ENCODE data around the gene TSTD2.
"Not testable (repeated sequence)": the region's sequence is repeated elsewhere in the genome, so short reads cannot be mapped to it uniquely, and the experiment has no call there.

TSTD2 gene

GRCh38 chr9:97574101-97574571, 59.0 kb downstream of the TSTD2 start:
- not testable (repeated sequence) for H3K4me2 ChIP-seq (ENCODE audit: low read length); H3K4ac ChIP-seq (ENCODE audit: low read depth, low read length); H3K4me1 ChIP-seq (ENCODE audit: control insufficient read depth, low read depth, low read length); H4K5ac ChIP-seq (ENCODE audit: low read length); H3K18ac ChIP-seq (ENCODE audit: low read length); H2BK120ac ChIP-seq (ENCODE audit: low read depth, low read length); H3K9ac ChIP-seq (ENCODE audit: low read length); H3K36me3 ChIP-seq (ENCODE audit: control insufficient read depth, insufficient read depth, low read length); H2BK15ac ChIP-seq (replicated peaks; ENCODE audit: low read depth); H4K8ac ChIP-seq (ENCODE audit: low read depth, low read length); DNase-seq; H3K79me1 ChIP-seq (ENCODE audit: low read length); H3K79me2 ChIP-seq (ENCODE audit: control insufficient read depth, insufficient read depth, low read length); H3K27me3 ChIP-seq (ENCODE audit: insufficient read depth, low read length, poor library complexity); H2AK5ac ChIP-seq (ENCODE audit: low read length); H3K4me3 ChIP-seq (ENCODE audit: low read length); H3K27ac ChIP-seq (ENCODE audit: low read depth, low read length); H2BK5ac ChIP-seq (ENCODE audit: low read length); H3K23ac ChIP-seq (ENCODE audit: low read length); H3K56ac ChIP-seq (ENCODE audit: low read length)
- WGBS (ENCODE audit: extremely low coverage, insufficient coverage, low lambda C conversion rate): no CpG with 5 or more reads among the region's 47 CpGs

GRCh38 chr9:97573482-97574073, 59.6 kb downstream of the TSTD2 start:
- Histone ChIP-seq H4K5ac (ENCODE audit: low read length) (no peak overlapping the region), H3K27ac (ENCODE audit: low read depth, low read length) (no peak overlapping the region), H2BK15ac (replicated peaks; ENCODE audit: low read depth) (no peak overlapping the region), H2BK5ac (ENCODE audit: low read length) (no peak overlapping the region), H3K79me1 (ENCODE audit: low read length) (no peaks in the 10 kb centered on the region), H2BK120ac (ENCODE audit: low read depth, low read length) (no peak overlapping the region), H3K56ac (ENCODE audit: low read length) (no peak overlapping the region), H3K79me2 (ENCODE audit: control insufficient read depth, insufficient read depth, low read length) (no peaks in the 10 kb centered on the region), H2AK5ac (ENCODE audit: low read length) (no peak overlapping the region), H3K36me3 (ENCODE audit: control insufficient read depth, insufficient read depth, low read length) (no peaks in the 10 kb centered on the region), H3K4me1 (ENCODE audit: control insufficient read depth, low read depth, low read length) (no peaks in the 10 kb centered on the region), H3K27me3 (ENCODE audit: insufficient read depth, low read length, poor library complexity) (no peaks in the 10 kb centered on the region), H3K4me2 (ENCODE audit: low read length) (no peak overlapping the region), H3K4ac (ENCODE audit: low read depth, low read length) (no peak overlapping the region), H3K23ac (ENCODE audit: low read length) (no peak overlapping the region), H3K4me3 (ENCODE audit: low read length) (no peak overlapping the region), H3K18ac (ENCODE audit: low read length) (no peak overlapping the region), H4K8ac (ENCODE audit: low read depth, low read length) (no peak overlapping the region), H3K9ac (ENCODE audit: low read length) (no peak overlapping the region)
- DNase-seq: no peak
- no CpG with 5 or more reads among the region's 5 CpGs for WGBS (ENCODE audit: extremely low coverage, insufficient coverage, low lambda C conversion rate)

GRCh38 chr9:97572892-97573365, 60.2 kb downstream of the TSTD2 start:
- DNase-seq: no peak
- Histone ChIP-seq H3K23ac (ENCODE audit: low read length) (no peak overlapping the region), H3K79me2 (ENCODE audit: control insufficient read depth, insufficient read depth, low read length) (no peaks in the 10 kb centered on the region), H3K4me3 (ENCODE audit: low read length) (no peak overlapping the region), H3K9ac (ENCODE audit: low read length) (no peak overlapping the region), H3K79me1 (ENCODE audit: low read length) (no peaks in the 10 kb centered on the region), H4K5ac (ENCODE audit: low read length) (no peak overlapping the region), H3K4me1 (ENCODE audit: control insufficient read depth, low read depth, low read length) (no peaks in the 10 kb centered on the region), H3K27me3 (ENCODE audit: insufficient read depth, low read length, poor library complexity) (no peaks in the 10 kb centered on the region), H4K8ac (ENCODE audit: low read depth, low read length) (no peak overlapping the region), H2BK5ac (ENCODE audit: low read length) (no peak overlapping the region), H3K4ac (ENCODE audit: low read depth, low read length) (no peak overlapping the region), H3K27ac (ENCODE audit: low read depth, low read length) (no peak overlapping the region), H3K4me2 (ENCODE audit: low read length) (no peak overlapping the region), H3K36me3 (ENCODE audit: control insufficient read depth, insufficient read depth, low read length) (no peaks in the 10 kb centered on the region), H2BK120ac (ENCODE audit: low read depth, low read length) (no peak overlapping the region), H2AK5ac (ENCODE audit: low read length) (no peak overlapping the region), H2BK15ac (replicated peaks; ENCODE audit: low read depth) (no peak overlapping the region), H3K56ac (ENCODE audit: low read length) (no peak overlapping the region), H3K18ac (ENCODE audit: low read length) (no peak overlapping the region)
- no CpG with 5 or more reads among the region's 6 CpGs for WGBS (ENCODE audit: extremely low coverage, insufficient coverage, low lambda C conversion rate)

- WGBS (ENCODE audit: extremely low coverage, insufficient coverage, low lambda C conversion rate): no CpG with 5 or more reads among the region's 9 CpGs
- Histone ChIP-seq H3K56ac (ENCODE audit: low read length) (no peak overlapping the region), H3K4ac (ENCODE audit: low read depth, low read length) (no peak overlapping the region), H3K79me1 (ENCODE audit: low read length) (no peaks in the 10 kb centered on the region), H2BK15ac (replicated peaks; ENCODE audit: low read depth) (no peak overlapping the region), H3K27me3 (ENCODE audit: insufficient read depth, low read length, poor library complexity) (no peaks in the 10 kb centered on the region), H3K23ac (ENCODE audit: low read length) (no peak overlapping the region), H3K4me2 (ENCODE audit: low read length) (no peak overlapping the region), H3K36me3 (ENCODE audit: control insufficient read depth, insufficient read depth, low read length) (no peaks in the 10 kb centered on the region), H2AK5ac (ENCODE audit: low read length) (no peak overlapping the region), H3K4me1 (ENCODE audit: control insufficient read depth, low read depth, low read length) (no peaks in the 10 kb centered on the region), H2BK5ac (ENCODE audit: low read length) (no peak overlapping the region), H4K8ac (ENCODE audit: low read depth, low read length) (no peak overlapping the region), H3K27ac (ENCODE audit: low read depth, low read length) (no peak overlapping the region), H3K18ac (ENCODE audit: low read length) (no peak overlapping the region), H3K9ac (ENCODE audit: low read length) (no peak overlapping the region), H2BK120ac (ENCODE audit: low read depth, low read length) (no peak overlapping the region), H3K79me2 (ENCODE audit: control insufficient read depth, insufficient read depth, low read length) (no peaks in the 10 kb centered on the region), H4K5ac (ENCODE audit: low read length) (no peak overlapping the region), H3K4me3 (ENCODE audit: low read length) (no peak overlapping the region)
- DNase-seq: no peak
Measured at GRCh38 chr9:97572196-97572891, 60.8 kb downstream of the TSTD2 start.

DNA sequence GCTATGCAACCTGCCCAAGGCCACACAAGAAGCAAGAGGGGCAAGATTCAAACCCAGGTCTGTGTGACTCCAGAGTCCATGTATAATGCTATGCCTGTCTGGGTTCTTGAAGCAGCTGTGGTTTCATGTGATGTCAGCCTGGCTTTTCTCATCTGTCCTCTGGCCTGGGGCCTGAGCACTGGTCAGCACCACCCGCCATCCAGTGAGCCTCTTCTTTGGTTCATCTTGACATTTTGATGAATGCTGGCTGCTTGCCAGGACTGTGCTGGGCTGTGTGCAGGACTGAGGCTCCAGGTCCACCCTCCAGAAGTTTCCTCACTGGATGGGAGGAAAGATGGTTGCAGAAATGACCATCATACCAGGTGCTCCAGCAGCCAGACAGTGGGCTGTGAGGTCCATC, 61.5 kb downstream of the TSTD2 start:
- Histone ChIP-seq H3K27me3 (ENCODE audit: insufficient read depth, low read length, poor library complexity) (no peaks in the 10 kb centered on the region), H2BK120ac (ENCODE audit: low read depth, low read length) (no peak overlapping the region), H3K9ac (ENCODE audit: low read length) (no peak overlapping the region), H2AK5ac (ENCODE audit: low read length) (no peak overlapping the region), H3K23ac (ENCODE audit: low read length) (no peak overlapping the region), H3K27ac (ENCODE audit: low read depth, low read length) (no peak overlapping the region), H3K18ac (ENCODE audit: low read length) (no peak overlapping the region), H3K79me2 (ENCODE audit: control insufficient read depth, insufficient read depth, low read length) (no peaks in the 10 kb centered on the region), H4K5ac (ENCODE audit: low read length) (no peak overlapping the region), H3K56ac (ENCODE audit: low read length) (no peak overlapping the region), H3K4ac (ENCODE audit: low read depth, low read length) (no peak overlapping the region), H3K36me3 (ENCODE audit: control insufficient read depth, insufficient read depth, low read length) (no peaks in the 10 kb centered on the region), H3K4me2 (ENCODE audit: low read length) (no peak overlapping the region), H3K79me1 (ENCODE audit: low read length) (no peaks in the 10 kb centered on the region), H3K4me3 (ENCODE audit: low read length) (no peak overlapping the region), H2BK15ac (replicated peaks; ENCODE audit: low read depth) (no peak overlapping the region), H3K4me1 (ENCODE audit: control insufficient read depth, low read depth, low read length) (no peaks in the 10 kb centered on the region), H2BK5ac (ENCODE audit: low read length) (no peak overlapping the region), H4K8ac (ENCODE audit: low read depth, low read length) (no peak overlapping the region)
- no peak for DNase-seq
- WGBS (ENCODE audit: extremely low coverage, insufficient coverage, low lambda C conversion rate): no CpG with 5 or more reads among the region's 1 CpG
